Mucosa of rectum (tissue), 2 donors: ENCODE measurements around the gene GBX2.

Experiments
- H3K27ac ChIP-seq, 2 donors: one replicate each; pipeline ENCODE4 v1.7.0; 2013; ENCODE audit warnings: inconsistent platforms in 2 of 2, low read depth in 2 of 2, low read length in 2 of 2
- H3K27me3 ChIP-seq, 2 donors: one replicate each; pipeline ENCODE4 v1.7.0; 2013; ENCODE audit warnings: low read length in 2 of 2; ENCODE audit not compliant: control insufficient read depth in 2 of 2, insufficient read depth in 2 of 2
- H3K36me3 ChIP-seq, 2 donors: one replicate each; pipeline ENCODE4 v1.7.0; 2013; ENCODE audit warnings: low read length in 2 of 2; ENCODE audit not compliant: control insufficient read depth in 2 of 2, insufficient read depth in 2 of 2
- H3K4me1 ChIP-seq, 2 donors: one replicate each; pipeline ENCODE4 v1.7.0; 2013; ENCODE audit warnings: low read length in 2 of 2, mild to moderate bottlenecking in 1 of 2; ENCODE audit not compliant: control insufficient read depth in 2 of 2, insufficient read depth in 2 of 2
- H3K4me3 ChIP-seq, 2 donors: one replicate each; pipeline ENCODE4 v1.7.0; 2013; ENCODE audit warnings: low read length in 2 of 2
- H3K9ac ChIP-seq, 2 donors: one replicate each; pipeline ENCODE4 v1.7.0; 2013; ENCODE audit warnings: low read length in 2 of 2, low read depth in 1 of 2, mild to moderate bottlenecking in 1 of 2
- H3K9me3 ChIP-seq, 2 donors: one replicate each; pipeline ENCODE4 v1.7.0; 2013; ENCODE audit warnings: low read length in 2 of 2; ENCODE audit not compliant: control insufficient read depth in 2 of 2
- donor health status: healthy.
- donor health status: Normal muscosa, but diverticular disease.

Gene GBX2

GRCh38 chr2:236119476-236119875 is 48.7 kb downstream of the GBX2 start:
- Histone ChIP-seq H3K4me3 (no peak overlapping the region), H3K9ac (no peak overlapping the region), H3K4me1 (peaks cover 0 to 2% of the 10 kb centered on the region in 2 donors), H3K27me3 (no peaks in the 10 kb centered on the region), H3K36me3 (peaks cover 9 to 16% of the 10 kb centered on the region in 2 donors), H3K9me3 (no peaks in the 10 kb centered on the region), H3K27ac (no peak overlapping the region)

- H3K4me3 ChIP-seq, result no peak overlapping the region
- no peak overlapping the region for H3K9ac ChIP-seq
- peaks cover 6 to 13% of the 10 kb centered on the region in 2 donors for H3K36me3 ChIP-seq
- H3K27me3 ChIP-seq, result no peaks in the 10 kb centered on the region
- H3K27ac ChIP-seq, result no peak overlapping the region
- peaks cover 0 to 2% of the 10 kb centered on the region in 2 donors for H3K4me1 ChIP-seq
- H3K9me3 ChIP-seq, result no peaks in the 10 kb centered on the region
Observed at GRCh38 chr2:236119003-236119402, 49.2 kb downstream of the GBX2 start.

GRCh38 chr2:236117861-236118269 is 50.3 kb downstream of the GBX2 start:
- Histone ChIP-seq H3K36me3 (peaks cover 4 to 7% of the 10 kb centered on the region in 2 donors), H3K9ac (no peak overlapping the region), H3K4me1 (peaks cover 0 to 2% of the 10 kb centered on the region in 2 donors), H3K27ac (no peak overlapping the region), H3K27me3 (no peaks in the 10 kb centered on the region), H3K4me3 (no peak overlapping the region), H3K9me3 (no peaks in the 10 kb centered on the region)

GRCh38 chr2:236117401-236117800 is 50.8 kb downstream of the GBX2 start:
- Histone ChIP-seq H3K9me3 (no peaks in the 10 kb centered on the region), H3K27ac (no peak overlapping the region), H3K4me3 (no peak overlapping the region), H3K36me3 (peaks cover 4 to 7% of the 10 kb centered on the region in 2 donors), H3K9ac (no peak overlapping the region), H3K27me3 (no peaks in the 10 kb centered on the region), H3K4me1 (peaks cover 0 to 2% of the 10 kb centered on the region in 2 donors)
